NCI-H128 (cell line): ENCODE measurements around the gene FOXRED2.
"Not testable (repeated sequence)": the region's sequence is repeated elsewhere in the genome, so short reads cannot be mapped to it uniquely, and the experiment has no call there.

ENCODE experiments used
- DNase-seq: peaks from one replicate; lab custom pipeline; 2025; ENCODE audit not compliant: unreplicated experiment; lab: John Stamatoyannopoulos, UW

FOXRED2 gene

GRCh38 chr22:36506637-36507517, at the start of gene FOXRED2:
TSS of gene FOXRED2 (minus strand) at chr22:36507040. CDS start at chr22:36506422, 618 bp downstream.
- peak; percentile 75 for DNase-seq

GRCh38 chr22:36554098-36554497, 47.3 kb upstream of the FOXRED2 start:
- no peak for DNase-seq

- no peak for DNase-seq
Measured at GRCh38 chr22:36552289-36552688, 45.4 kb upstream of the FOXRED2 start.

- no peak for DNase-seq
Measured at GRCh38 chr22:36550701-36551495, 44.1 kb upstream of the FOXRED2 start.

GRCh38 chr22:36549033-36549432, 42.2 kb upstream of the FOXRED2 start:
- no peak for DNase-seq

- DNase-seq: no peak
Measured at GRCh38 chr22:36548606-36549005, 41.8 kb upstream of the FOXRED2 start.

- no peak for DNase-seq
Measured at GRCh38 chr22:36546932-36547331, 40.1 kb upstream of the FOXRED2 start.

GRCh38 chr22:36546092-36546804, 39.4 kb upstream of the FOXRED2 start:
- DNase-seq: no peak

GRCh38 chr22:36544107-36544620, 37.3 kb upstream of the FOXRED2 start:
- no peak for DNase-seq

- no peak for DNase-seq
Measured at GRCh38 chr22:36541831-36542411, 35.1 kb upstream of the FOXRED2 start.

GRCh38 chr22:36540867-36541642, 34.2 kb upstream of the FOXRED2 start:
- no peak for DNase-seq

- no peak for DNase-seq
Measured at GRCh38 chr22:36538529-36538928, 31.7 kb upstream of the FOXRED2 start.

GRCh38 chr22:36536717-36537116, 29.9 kb upstream of the FOXRED2 start:
- peak; percentile 64 for DNase-seq

GRCh38 chr22:36533320-36533719, 26.5 kb upstream of the FOXRED2 start:
- DNase-seq: not testable (repeated sequence)

GRCh38 chr22:36532466-36532865, 25.6 kb upstream of the FOXRED2 start:
- DNase-seq: no peak

GRCh38 chr22:36528795-36529751, 22.2 kb upstream of the FOXRED2 start, which contains the start of gene EIF3D:
TSS of gene EIF3D (minus strand) at chr22:36529166. CDS start at chr22:36526121, 3,045 bp downstream.
- peak; percentile 96 for DNase-seq

- DNase-seq: no peak
Measured at GRCh38 chr22:36528341-36528740, 21.5 kb upstream of the FOXRED2 start.

GRCh38 chr22:36522662-36523061, 15.8 kb upstream of the FOXRED2 start:
- DNase-seq: no peak

- DNase-seq: no peak
Measured at GRCh38 chr22:36520423-36520822, 13.6 kb upstream of the FOXRED2 start.
